ENCODE measurements around the gene SLC2A2.
"Not testable (repeated sequence)": the region's sequence is repeated elsewhere in the genome, so short reads cannot be mapped to it uniquely, and the experiment has no call there.

SLC2A2 gene

GRCh38 chr3:170977949-170978745 is 48.4 kb downstream of the SLC2A2 start:
- H3K4me3 ChIP-seq (replicated peaks; ENCODE audit: low read depth, low read length) = no peak overlapping the region
- DNase-seq (ENCODE audit: extremely low read depth, low read depth) = no peak
- TF ChIP-seq, protein P1, sequence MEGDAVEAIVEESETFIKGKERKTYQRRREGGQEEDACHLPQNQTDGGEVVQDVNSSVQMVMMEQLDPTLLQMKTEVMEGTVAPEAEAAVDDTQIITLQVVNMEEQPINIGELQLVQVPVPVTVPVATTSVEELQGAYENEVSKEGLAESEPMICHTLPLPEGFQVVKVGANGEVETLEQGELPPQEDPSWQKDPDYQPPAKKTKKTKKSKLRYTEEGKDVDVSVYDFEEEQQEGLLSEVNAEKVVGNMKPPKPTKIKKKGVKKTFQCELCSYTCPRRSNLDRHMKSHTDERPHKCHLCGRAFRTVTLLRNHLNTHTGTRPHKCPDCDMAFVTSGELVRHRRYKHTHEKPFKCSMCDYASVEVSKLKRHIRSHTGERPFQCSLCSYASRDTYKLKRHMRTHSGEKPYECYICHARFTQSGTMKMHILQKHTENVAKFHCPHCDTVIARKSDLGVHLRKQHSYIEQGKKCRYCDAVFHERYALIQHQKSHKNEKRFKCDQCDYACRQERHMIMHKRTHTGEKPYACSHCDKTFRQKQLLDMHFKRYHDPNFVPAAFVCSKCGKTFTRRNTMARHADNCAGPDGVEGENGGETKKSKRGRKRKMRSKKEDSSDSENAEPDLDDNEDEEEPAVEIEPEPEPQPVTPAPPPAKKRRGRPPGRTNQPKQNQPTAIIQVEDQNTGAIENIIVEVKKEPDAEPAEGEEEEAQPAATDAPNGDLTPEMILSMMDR (IDR thresholded peaks at IDR 0.05; ENCODE audit: low read depth, low read length, missing control alignments) = no peak

GRCh38 chr3:170976190-170976519 is 50.4 kb downstream of the SLC2A2 start:
- no peak overlapping the region for H3K4me3 ChIP-seq (replicated peaks; ENCODE audit: low read depth, low read length)
- no peak for DNase-seq (ENCODE audit: extremely low read depth, low read depth)
- TF ChIP-seq, protein P1 (IDR thresholded peaks at IDR 0.05; ENCODE audit: low read depth, low read length, missing control alignments) = no peak

- no peak for DNase-seq (ENCODE audit: extremely low read depth, low read depth)
- TF ChIP-seq, protein P1 (IDR thresholded peaks at IDR 0.05; ENCODE audit: low read depth, low read length, missing control alignments) = no peak
- no peak overlapping the region for H3K4me3 ChIP-seq (replicated peaks; ENCODE audit: low read depth, low read length)
Observed at GRCh38 chr3:170975283-170976189, 51.0 kb downstream of the SLC2A2 start.

DNA sequence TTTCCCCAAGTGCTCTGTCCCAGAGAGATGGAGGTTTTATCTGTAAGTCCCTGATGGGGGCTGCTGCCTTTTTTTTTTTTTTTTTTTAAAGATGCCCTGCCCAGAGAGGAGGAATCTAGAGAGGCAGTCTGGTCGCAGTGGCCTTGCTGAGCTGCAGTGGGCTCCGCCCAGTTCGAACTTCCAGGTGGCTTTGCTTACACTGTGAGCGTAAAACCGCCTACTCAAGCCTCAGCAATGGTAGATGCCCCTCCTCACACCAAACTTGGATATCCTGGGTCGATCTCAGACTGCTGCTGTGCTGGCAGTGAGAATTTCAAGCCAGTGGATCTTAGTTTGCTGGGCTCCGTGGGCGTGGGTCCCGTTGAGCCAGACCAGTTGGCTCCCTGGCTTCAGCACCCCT is 51.6 kb downstream of the SLC2A2 start:
- TF ChIP-seq, protein P1 (IDR thresholded peaks at IDR 0.05; ENCODE audit: low read depth, low read length, missing control alignments) = no peak
- no peak overlapping the region for H3K4me3 ChIP-seq (replicated peaks; ENCODE audit: low read depth, low read length)
- no peak for DNase-seq (ENCODE audit: extremely low read depth, low read depth)

DNA sequence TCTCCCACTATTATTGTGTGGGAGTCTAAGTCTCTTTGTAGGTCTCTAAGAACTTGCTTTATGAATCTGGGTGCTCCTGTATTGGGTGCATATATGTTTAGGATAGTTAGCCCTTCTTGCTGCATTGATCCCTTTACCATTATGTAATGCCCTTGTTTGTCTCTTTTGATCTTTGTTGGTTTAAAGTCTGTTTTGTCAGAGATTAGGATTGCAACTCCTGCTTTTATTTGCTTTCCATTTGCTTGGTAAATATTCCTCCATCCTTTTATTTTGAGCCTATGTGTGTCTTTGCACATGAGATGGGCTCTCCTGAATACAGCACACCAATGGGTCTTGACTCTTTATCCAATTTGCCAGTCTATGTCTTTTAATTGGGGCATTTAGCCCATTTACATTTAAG is 53.6 kb downstream of the SLC2A2 start:
- H3K4me3 ChIP-seq (replicated peaks; ENCODE audit: low read depth, low read length); DNase-seq (ENCODE audit: extremely low read depth, low read depth): not testable (repeated sequence)

GRCh38 chr3:170967126-170967525 is 59.4 kb downstream of the SLC2A2 start:
- TF ChIP-seq, protein P1 (IDR thresholded peaks at IDR 0.05; ENCODE audit: low read depth, low read length, missing control alignments) = no peak
- H3K4me3 ChIP-seq (replicated peaks; ENCODE audit: low read depth, low read length) = no peak overlapping the region
- no peak for DNase-seq (ENCODE audit: extremely low read depth, low read depth)

DNA sequence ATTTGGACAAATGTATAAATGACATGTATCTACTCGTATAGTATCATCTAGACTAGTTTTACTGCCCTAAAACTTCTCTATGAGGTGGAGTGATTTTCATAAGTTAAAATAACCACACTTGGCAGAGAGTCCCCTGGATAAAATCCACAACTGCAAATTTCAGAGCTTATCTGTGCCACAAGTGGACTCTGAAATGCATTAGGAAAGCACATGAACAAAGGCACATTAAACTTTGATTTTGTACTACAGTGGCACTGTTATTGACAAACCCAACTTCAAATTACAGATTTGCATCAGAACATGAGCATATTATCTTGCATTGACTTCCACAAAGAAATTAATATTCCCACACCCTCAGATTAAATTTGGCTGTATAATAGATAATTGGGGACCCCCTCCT is 60.0 kb downstream of the SLC2A2 start:
- no peak for DNase-seq (ENCODE audit: extremely low read depth, low read depth)
- TF ChIP-seq, protein P1 (IDR thresholded peaks at IDR 0.05; ENCODE audit: low read depth, low read length, missing control alignments) = no peak
- H3K4me3 ChIP-seq (replicated peaks; ENCODE audit: low read depth, low read length) = no peak overlapping the region

Data from HFF-Myc (cell line).